HG03520 (cell line): ENCODE results near the gene LRRTM1.

Source experiments
- ATAC-seq: cut with Tn5 transposase; IDR thresholded peaks from one replicate; pipeline ENCODE4 v1.9.1; 2021; ENCODE audit warnings: mild to moderate bottlenecking, moderate library complexity; ENCODE audit not compliant: unreplicated experiment

LRRTM1 gene

DNA sequence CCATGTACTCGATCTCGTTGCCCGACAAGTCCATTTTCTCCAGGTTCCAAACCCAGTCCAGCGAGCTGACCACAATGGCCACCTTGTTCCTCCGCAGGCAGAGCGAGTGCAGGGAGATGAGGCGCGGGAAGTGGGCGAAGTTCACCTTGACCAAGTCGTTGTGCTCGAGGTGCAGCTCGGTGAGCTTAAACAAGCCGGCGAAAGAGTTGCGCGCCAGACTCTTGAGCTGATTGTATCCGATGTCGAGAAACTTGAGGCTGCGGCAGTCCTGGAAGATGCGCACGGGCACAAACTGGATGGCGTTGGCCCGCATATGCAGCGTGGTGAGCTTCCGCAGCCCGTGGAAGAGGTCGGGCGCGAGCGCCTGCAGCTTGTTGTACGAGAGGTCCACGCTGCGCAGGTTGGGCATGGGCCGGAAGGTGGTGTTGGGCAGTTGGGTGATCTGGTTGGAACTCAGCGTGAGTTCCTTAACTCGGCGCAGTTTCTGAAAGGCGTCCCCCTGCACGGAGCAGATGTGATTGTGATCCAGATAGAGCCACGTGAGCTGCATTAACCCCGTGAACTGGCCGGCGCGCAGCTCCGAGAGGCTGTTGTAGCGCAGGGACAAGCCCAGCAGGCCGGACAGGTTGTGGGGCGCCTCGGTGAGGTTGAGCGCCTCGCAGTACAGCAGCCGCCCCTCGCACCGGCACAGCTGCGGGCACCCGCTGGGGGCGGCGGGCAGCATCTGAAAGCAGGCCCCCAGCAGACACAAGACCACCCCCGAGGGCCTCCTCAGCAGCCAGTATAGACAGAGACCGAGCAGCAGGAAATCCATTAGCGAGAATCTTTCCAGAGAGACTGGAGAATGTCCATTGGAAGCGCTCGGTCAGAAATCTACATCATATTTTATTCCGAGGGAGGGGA, 1.3 kb downstream of the LRRTM1 start:
- ATAC-seq = no peak

DNA sequence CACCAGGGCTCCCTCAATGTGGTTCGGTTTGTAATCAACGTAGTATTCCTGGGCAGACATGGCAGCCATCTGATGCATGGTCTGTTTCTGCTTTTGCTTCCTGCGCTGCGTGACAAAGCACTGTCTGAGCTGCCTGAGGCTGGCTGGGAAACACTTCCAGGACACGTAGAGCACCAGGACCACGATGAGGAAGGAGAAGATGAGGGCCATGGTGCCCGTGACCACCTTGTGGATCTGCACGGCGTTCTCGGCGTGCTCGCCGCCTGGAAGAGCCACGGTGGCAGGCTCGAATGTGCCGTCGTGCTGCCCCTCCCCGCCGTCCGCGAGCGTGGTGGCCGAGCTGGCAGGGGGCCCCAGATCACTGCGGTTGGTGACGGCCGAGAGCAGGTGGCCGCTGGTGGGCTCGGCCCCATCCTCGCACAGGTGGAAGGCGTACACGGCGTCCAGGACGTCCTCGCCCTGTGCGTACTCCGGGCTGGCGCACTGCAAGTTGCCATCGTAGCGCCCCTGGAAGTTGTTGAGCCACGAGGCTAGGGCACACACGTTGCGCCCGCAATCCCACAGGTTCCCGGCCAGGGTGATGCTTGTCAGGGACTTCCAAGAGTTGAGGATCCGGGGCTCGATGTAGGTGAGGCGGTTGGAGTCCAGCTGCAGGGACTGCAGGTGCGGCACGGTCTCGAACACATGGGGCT, 2.1 kb downstream of the LRRTM1 start:
- ATAC-seq = no peak

DNA sequence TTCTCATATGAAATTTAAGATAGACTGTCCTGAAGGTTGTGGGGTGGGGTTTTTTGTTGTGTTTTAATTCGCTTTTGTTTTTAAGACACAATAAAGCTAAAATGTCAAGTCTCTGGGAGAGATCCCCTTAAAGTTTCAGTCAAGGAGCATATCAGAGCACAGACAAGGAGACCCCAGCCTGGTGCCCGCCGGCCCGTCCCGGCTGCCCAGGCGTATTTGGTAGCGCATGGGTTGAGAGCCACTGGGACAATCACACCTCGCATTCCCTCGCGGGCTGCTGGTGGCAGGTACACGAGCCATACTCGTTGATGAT, 2.6 kb downstream of the LRRTM1 start:
- no peak for ATAC-seq

DNA sequence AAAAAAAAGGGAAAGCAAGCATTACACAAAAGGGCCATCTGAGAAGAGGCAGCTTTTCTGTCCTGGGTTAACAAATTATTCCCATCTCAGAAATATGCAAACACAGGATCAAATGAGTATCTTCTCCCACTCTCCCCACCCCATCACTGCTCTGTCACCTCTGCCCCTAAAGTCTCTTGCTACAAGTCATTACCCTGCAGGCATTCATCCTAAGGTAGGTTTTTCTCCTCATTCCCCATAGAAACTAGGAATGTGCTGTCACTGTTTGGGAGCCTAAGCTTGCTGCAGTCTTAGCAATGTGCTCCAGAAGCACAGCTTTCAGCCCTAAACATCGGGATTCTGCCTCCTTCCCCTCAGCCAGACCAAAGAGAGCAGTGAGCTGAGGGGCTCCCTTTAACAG, 3.6 kb downstream of the LRRTM1 start:
- no peak for ATAC-seq

DNA sequence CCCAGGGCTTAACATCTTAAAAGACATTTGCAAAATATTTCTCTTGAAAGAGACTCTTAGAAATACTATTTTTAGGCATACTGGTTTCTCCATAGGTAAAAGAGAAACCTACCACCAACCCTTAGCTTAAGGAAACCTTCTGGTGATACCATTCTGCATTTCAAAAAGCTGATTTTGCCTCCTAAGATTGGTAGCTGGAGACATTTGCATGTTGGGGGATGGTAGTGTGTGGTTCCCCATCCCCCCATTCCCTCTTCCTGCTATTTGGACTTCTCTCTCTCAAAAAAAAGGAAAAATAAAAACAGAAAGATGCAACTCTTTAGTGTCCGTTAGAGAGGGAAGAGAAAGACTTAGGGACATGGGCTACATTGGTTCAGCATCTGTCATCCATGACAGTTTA, 4.2 kb downstream of the LRRTM1 start:
- ATAC-seq = no peak

DNA sequence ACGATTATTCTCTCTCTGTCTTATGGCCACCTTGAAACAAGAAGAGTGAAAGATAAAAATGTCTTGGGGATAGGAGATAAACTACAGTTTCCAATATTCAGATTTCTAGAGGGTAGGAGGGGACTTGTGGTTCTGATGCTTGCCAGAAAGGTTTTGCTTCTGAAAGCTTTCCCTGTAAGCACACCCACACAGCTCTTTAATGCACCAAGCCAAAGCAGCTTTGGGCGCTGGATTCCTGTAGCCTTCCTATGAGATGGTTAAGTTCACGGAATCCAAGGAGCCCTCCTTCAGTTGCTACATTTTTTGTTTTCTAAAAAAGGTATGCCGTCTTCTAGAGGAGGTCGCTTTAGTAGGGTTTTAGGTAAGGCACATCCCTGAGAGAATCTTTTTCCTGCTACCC, 4.9 kb downstream of the LRRTM1 start:
- ATAC-seq = no peak

DNA sequence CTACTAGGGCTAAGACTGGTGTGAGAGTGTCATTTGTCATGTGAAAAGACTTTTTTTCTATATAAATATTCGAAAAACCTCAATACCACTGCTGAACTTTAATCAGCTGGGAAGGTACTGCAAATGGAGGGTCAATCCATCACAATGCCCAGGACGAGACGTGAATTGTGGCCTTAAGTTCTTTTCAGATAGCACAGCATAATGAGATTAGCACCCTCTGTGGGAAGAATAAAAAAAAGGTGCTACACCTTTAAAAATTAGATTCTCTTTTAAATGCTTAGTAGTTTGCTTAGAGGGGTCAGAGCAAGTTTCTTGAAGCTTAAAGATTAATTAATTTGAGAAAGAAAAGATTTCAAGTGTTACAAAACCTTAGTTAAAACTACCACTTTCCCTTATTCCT, 5.6 kb downstream of the LRRTM1 start:
- ATAC-seq = no peak

DNA sequence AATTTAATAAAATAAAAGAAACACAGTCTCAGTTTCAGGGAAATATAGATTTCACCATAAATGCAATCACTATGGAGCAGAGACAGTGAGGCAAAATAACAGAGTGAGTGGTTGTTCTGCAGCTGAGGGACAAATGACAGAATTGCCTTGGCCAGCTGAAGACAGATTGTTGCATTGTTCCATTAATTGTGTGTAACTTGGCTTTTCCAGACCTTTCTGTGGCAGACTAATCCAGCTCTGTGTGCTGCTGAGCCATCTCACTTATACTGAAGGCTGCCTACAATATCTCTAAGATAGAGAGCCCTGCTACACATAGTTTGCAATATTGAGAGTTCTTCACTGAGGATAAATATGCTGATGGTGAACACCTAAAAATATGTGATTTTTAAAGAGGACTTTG, 11.5 kb downstream of the LRRTM1 start:
- ATAC-seq = no peak

DNA sequence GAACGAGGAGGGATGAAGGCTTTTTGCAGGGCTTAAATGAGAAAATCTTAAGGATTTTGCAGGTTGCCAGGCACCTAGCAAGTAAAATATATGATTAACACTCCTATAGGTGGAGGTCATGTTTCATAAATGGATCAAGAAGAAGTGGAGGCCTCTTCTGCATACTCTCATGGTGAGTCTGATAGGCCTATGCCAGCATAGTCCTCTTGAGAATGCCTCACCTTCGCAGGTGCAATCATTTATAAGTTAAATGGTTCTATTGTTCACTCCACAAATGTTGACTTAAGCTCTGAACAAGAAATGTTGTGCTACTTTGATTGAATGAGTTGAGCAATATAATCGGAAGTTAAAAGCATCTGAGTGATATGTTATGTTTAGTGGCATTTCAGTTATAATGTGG, 12.1 kb downstream of the LRRTM1 start:
- ATAC-seq = no peak

DNA sequence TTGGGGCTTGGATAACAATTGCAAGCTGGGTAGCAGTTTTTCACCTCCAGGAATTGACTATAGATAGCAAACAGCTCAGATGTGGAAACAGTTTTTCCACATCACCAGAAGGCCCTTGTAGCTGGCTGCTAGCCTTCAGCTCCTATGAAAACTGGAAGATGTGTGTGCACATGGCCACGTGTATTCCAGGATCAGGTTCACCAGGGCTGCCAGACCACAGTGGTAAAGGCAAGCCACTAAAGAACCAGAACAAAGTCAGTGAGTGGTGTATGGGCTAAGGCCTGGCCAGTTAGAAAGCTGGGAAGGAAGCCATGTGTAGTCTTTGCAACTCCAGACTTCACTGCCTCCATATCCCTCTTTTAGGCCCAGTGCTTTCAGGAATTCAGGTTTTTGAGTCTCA, 12.9 kb downstream of the LRRTM1 start:
- ATAC-seq = no peak

DNA sequence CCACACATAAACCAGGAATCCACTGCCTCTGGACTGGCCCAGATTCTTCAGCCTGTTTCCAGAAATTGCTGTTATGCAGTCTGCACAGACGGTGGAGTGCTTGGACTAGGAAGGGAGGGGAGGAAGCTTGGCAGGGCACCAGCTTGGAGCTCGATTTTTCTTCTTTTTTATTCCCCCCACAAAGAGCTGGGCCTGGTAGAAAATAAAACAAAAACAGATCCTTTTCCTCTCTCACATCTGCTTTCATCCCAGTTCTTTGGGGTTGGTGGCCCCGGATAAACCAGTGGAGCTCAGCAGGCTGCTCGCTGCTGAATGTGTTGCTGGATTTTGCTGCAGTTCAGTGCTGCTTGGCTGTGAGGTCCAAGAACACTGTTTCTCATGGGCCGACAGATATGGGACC, 16.0 kb downstream of the LRRTM1 start:
- ATAC-seq = no peak

DNA sequence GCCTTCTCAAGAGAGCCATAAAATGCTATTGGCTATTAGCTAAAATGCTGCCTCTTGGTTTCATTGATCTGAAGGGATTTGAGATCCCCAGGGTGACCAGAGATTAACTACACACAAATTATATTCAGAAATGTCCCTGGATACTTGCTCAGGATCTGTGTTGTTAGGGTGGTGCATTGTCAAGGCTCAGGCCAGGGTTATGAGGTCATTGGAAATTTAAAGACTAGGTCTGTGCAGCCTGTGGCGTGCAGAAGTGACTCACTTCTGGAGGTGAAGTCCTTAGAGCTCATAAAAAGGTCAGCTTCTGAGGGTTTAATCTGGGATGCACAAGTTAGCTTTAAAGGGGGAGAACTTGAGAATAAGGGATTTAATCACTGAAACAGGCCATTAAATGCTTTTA, 23.5 kb downstream of the LRRTM1 start:
- no peak for ATAC-seq

DNA sequence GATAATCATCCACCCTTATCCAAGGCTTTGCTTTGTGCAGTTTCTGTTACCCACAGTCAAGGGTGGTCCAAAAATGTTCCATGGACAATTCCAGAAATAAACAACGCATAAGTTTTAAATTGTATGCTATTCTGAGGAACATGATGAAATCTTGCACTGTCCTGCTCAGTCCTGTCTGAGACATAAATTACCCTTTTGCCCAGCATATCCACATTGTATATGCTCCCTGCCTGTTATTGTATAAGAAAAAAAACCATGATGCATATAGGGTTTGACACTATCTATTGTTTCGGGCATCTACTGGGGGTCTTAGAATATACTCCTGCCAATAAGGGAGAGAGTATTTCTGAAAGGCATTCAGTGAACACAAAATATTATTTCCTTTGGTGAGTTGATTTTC, 24.0 kb downstream of the LRRTM1 start:
- ATAC-seq = no peak

DNA sequence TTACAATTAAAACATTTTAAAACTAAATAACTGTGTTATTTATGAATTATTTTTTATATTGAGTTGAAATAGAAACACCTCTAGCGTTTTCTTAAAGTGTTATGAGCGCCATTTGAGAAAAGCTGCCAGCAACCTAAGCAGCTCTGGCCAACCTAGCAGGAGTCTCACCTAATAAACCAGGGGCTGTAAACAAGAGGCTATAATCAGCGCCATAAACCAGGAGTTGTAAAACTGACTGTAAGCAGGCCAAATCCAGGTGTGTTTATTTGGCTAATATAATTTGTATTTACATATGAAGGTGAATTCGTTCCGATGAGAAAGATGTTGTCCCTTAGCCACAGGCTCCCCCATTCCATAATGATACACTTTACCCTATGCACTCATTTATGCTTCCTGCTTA, 34.7 kb downstream of the LRRTM1 start:
- ATAC-seq = no peak

DNA sequence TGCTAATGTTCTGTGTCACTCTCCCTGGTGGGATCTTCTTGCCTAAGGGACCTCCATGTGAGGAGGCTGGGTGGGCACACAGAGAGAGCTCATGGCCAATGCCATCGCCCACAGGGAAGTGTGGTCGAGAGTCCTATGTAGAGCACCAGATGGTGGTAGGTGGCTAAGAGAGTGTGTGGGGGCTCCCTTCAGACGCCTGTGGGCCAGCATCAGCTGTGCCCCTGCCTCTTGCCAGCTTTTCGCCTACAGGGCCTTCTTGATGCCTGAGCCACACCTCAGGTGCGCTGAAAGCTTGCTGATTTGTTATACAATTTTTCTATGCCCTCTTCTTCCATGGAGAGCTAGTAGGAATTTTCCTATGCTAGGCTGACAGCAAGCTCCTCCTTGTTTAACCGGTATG, 38.3 kb downstream of the LRRTM1 start:
- ATAC-seq = no peak

DNA sequence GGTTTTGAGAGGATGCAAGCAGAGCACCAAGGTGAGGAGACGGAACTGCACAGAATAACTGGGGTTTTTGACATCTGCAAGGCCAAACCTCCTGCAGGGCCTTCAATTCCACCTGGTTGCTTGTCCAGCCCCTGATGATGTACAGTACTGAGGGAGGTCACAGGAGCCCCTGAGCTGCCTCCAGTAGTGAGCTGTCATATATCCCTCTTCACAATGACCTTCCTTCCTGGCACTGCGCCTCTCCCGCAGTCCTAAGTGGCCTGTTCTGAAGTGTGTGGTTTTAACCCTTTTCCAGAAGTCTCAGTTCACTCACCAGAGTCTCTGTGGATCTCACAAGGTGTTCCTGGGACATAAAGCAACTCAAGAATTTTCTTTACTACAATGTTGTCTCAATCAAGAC, 45.3 kb downstream of the LRRTM1 start:
- ATAC-seq = no peak

DNA sequence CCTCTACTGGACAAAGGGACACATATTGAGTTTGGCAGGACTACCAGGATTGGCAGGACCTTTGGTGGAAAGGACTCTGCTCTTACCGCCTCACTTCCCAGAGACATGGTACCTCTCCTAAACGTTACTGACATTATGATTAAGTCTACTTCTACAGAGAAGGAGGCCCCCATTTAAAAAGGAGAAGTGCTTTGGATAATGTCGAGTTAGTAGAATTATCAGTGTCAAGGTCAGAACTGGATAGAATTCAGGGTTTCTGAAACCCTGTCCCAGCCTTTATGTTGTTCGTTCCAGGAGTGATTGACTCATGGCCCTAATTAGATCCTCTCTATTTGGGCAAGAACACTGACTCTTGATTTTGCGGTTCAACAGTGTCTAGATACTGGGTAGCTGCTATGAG, 45.8 kb downstream of the LRRTM1 start:
- no peak for ATAC-seq

DNA sequence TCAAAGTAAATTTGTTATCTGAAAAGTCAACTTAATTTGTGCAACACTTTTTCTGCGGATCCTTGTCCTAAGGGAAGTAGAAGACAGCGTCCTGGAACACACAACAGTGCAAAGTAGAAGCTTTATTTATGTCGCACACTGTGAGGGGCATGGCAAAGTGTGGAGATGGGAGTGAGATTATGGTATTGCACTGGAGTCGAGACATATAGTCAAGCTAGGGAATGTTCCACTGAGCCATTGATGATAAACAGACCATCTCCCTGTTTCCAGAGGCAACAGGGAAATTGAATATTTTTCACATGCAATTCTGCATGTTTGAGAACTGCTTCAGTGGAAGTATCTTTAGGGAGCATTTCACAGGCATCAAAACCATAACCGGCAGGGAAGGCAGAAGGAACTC, 46.2 kb downstream of the LRRTM1 start:
- no peak for ATAC-seq

DNA sequence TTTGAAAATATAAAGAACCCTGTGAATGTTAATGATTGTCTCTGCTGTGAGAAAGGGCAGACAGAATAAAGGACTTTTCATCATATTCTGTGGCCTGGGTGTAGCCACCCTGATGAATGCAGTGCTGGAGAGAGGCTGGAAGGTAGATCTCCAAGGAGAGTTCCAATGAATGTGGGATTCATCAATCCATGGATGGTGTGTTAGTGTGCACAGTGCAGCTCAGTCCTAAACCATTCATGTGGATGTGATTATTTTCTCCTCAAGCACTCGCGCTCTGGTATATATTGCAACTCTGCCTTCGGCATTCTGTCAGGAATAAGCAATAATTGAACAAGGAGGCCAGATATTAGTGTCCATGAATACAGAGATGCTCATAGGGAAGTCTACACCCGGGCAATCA, 47.1 kb downstream of the LRRTM1 start:
- ATAC-seq = no peak

DNA sequence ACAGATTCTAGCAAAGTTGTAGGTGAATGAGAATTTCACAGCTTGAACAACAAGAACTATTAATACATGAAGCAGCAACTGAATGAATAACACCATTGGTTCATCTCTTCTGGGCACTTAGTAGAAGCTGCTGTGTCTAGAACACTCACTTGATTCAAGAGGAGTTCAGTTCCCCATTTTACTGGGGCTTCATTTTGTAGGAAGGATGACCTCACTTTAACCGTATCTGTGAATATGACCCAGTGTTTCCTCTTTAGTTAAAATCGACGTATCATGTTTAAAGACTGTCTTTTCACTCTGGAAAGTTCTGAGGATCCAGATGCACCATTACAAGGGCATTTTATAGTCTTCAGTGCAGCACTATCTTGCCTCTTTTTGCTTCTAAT, 47.8 kb downstream of the LRRTM1 start:
- no peak for ATAC-seq

DNA sequence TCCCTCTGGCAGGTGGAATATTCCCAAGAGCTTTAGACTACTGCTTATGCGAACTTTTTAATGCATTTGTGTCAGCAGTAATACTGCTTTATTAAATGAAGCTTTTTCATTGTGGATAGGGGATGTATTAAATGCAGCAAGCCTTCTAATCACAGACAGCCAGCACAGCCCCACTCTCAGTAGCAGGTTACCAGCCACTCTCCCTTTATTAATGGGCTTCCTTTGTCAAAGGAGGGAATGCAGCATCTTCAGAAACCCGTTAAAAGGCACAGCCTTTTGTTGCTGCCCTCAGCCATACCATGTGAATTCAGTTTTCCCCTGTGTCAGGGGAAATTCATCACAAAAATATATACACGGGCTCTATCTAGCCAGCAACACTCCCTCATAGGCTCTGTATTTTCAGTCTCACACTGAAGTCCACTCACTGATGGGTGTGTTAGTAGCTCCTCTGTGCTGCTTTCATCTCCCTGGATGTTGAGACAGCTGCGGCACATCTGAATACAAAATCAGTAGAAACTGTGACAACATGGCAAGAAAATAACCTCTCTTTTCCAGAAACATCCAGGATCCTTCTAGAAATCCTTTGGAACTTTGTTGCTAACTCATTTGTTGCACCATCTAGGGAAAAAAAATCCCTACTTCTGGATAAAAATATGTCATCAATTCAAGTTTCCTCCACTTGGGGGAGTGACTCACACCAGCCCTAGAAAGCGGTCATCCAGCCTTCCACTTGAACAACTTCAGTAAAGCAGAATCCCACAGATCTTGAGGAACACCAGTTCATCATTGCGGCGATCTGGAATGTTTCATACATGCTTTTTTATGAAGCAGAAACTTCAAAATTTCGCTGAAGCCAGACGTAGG, 48.4 kb downstream of the LRRTM1 start:
- no peak for ATAC-seq
